Stimulated activated CD8-positive, alpha-beta memory T cell treated with anti-CD3 and anti-CD28 coated beads, Interleukin-15, amount 100 ng/mL, for 1 hour (primary cell): ENCODE data around the gene DTX1.

ENCODE experiments used
- DNase-seq: peaks from one replicate; pipeline ENCODE4 v3.0.0-alpha.2; 2020; ENCODE audit warnings: low read depth

DTX1 gene

DNA sequence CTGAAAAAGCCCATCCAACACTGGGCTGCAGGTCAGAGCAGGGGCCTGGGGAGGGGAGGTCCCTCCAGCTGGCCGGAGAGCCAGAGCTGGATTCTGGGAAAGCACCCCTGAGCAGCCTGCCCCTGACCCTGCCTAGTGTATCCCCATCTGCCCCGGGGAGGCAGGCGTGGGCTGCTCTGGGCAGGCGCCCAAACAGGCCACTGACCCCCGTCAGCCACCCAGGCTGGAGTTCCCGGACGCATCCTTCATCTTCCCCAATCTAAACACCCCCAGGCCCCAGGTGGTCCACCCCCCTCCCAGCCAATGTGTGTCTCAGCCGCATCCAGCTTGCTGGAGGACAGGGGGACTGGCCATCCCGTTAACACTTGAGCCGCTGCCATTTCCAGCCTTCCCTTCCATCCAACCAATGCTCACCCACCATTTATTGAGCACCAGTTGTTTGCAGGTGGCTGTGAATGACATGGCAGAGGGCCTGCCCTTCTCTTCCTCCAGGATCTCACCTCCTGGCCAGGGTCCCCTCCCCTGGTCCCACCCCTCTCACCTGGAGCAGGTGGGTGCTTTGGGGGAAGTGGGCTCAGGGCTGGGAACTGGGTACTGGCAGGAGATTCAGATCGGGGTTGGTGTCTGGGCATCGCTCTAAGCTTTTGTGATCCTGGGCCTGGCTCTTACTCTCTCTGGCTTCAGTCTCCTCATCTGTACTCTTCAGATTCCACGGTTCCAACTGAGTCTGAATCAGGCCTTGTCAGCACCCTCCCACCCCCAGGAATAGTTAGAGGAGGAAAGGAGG is 743 bp upstream of the DTX1 start:
- DNase-seq = no peak

DNA sequence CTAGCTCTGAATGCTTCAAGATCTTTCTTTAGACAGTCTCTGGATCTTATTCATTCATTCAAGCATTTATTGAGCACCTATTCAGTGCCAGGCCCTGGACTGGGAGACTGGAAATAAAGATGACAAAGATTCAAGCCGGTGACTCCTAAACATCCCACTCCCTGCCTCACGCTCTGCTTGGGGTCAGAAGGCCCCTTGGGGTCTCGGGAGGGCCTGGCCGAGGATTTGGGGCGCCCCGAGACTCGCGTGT is 224 bp upstream of the DTX1 start:
- no peak for DNase-seq

DNA sequence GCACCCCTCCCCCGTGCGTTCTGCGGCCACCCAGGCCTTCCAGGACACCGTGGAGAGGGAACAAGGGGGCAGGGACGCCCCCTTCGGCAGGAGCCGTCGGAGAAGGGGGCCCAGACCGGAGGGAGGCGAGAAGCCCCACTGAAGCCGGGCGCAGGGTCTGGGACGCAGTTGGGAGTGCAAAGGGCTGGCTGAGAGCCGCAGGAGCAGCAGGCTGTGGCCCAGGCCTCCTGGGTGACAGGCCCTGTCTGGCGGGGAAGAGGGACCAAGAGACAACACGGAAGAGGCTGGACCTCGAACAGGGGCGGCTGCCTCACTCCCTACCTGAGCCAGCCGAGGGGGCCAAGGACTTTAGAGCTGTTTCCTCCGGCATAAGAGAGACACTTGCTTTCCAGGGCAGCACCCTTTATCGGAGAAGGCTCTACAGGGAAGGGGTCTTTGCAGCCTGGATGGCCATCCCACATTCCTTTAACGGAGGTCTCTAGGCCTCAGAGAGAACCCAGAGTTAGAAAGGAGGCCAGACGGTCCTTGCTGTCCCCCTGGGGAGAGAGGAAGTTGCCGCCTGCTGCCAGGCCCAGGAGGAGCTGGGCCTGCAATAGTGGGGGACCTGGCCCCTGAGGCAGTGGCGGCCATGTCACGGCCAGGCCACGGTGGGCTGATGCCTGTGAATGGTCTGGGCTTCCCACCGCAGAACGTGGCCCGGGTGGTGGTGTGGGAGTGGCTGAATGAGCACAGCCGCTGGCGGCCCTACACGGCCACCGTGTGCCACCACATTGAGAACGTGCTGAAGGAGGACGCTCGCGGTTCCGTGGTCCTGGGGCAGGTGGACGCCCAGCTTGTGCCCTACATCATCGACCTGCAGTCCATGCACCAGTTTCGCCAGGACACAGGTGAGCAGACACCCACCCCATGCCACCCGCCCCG is 1.3 kb downstream of the DTX1 start:
- no peak for DNase-seq

DNA sequence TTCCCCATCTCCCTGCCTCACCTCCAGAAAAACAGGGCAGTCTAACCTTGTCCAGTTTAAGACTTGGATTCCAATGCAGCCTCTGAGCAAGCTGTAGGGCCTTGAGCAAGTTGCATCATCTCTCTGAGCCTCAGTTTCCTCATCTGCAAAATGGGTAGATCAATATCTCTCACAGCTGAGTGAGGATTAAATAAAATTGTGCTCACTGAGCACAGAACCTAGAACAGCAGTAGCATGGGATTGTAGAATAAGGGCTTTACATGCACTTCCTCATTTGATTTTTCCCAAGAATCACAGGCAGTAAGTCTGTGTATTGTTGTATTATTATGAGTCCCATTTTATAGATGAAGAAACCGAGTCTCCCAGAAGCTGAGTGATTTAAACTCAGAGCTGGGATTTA is 2.0 kb downstream of the DTX1 start:
- no peak for DNase-seq

DNA sequence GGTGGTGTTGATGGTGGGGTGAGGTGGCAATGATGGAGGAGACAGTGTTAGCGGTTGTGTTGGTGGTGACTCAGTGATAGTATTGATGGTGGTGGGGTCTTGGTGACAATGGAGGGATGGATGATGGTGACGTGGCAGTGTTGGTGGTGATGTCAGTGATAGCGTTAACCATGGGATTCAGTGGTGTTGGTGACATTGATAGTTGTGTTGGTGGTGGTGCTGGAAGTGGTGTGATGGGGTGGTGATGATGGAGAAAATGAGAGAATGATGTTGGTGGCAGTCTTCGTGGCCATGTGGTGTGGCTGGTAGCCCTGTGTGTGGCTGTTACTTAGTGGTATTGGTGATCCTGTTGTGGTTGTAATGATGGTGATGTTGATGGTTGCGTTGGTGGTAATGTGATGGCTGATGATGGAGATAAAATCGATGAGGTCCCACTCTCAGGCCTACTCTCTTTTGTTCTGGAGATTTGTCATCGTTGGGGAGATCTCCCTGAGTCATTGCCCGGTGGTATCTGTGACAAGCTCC is 2.6 kb downstream of the DTX1 start:
- DNase-seq = no peak

DNA sequence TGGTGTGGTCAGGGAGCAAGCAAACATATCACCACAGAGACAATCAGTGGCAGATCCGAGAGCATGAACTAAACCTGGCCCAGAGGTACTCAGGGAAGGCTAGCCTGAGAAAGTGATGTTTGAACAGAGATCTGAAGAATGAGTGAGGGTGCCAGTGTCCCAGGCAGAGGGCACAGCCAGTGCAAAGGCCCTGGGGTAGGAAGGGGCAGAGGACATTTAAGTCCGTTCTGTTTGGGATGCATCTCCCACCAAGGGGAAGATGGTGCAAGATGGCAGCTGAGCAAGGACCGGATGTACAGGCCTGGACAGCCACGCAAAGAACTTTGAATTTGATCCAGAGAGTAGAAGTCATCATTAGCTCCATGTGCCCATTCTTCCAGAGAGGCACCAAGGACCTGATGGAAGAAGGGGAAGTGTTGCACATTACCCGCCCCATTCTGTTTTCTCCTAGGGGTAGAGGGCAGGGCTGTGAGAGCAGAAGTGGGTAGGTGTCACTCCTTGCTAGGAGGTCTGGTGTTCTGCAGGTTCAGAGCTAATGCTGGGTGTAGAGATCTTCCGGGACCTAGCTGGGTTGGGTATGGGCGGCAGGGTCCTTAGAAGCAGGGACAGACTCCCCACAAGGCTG is 3.9 kb downstream of the DTX1 start:
- no peak for DNase-seq

DNA sequence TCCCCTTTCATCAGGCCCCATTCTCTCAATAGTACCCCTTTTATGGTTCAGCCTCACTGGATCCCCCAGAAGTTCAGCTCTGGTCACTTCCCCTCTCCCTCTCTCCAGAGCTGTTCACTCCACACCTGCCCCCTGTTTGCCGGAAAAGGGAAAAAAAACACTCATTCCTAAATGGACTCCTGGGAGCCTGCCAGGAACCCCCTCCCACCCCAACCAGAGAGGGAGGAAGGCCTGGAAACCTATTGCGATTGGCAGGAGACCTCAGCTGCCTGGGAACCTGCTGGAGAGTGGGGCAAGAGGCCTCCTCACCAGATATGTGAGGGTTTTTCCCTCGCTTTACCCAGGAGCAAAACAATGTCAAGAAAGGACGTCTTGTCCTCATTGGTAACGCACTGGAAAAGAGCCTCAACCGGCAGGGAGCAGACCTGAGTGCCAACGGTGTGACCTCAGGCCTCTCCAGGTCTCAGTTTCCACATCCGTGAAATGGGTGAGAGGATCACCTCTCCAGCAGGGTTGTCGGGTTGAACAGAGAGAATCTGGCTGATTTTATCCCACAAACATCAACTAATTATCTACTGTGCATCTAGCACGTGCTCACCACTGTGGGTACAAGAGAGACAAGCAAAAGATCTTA is 4.6 kb downstream of the DTX1 start:
- DNase-seq = no peak

DNA sequence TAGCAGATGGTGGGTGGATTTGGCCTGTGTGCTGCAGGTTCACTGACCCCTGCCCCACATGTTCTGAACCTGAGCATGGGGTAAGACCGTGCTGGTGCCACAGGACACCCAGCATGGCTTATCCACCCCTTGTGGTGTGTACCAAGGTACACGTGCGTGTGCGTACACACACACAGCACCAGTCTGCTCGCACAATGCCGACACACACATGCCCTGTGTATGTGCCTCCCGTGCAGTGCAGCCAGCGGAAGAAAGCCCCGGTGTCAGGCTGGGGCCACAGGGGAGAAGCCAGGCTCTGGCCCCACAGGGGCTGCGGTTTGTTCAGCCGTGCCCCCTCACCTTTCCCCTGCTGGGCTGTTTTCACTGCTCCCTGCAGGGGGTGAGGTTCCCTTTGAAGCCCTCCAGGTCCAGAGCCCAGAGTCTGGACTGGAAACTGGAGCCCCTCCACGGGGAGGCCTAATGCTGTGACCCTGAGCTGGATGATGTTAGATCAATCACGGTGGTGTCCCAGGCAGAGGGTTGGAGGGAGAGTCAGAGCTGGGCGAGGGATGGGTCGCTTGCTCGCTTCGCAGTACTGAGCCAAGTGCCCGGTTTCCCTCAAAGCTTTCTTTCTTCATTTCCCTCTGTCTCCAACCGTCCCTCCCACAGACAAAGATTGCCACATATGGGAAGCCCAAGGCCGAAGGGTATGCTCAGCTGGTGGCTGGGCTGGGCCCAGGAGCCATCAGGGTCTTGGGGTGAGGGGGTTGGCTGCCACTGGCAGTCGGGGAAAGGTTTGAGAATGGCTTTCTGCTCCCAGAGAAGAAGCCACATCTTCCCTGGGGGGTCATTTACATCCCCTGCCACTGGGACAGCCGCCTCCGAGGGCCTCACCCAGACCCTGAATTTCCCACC is 6.2 kb downstream of the DTX1 start:
- DNase-seq = no peak

DNA sequence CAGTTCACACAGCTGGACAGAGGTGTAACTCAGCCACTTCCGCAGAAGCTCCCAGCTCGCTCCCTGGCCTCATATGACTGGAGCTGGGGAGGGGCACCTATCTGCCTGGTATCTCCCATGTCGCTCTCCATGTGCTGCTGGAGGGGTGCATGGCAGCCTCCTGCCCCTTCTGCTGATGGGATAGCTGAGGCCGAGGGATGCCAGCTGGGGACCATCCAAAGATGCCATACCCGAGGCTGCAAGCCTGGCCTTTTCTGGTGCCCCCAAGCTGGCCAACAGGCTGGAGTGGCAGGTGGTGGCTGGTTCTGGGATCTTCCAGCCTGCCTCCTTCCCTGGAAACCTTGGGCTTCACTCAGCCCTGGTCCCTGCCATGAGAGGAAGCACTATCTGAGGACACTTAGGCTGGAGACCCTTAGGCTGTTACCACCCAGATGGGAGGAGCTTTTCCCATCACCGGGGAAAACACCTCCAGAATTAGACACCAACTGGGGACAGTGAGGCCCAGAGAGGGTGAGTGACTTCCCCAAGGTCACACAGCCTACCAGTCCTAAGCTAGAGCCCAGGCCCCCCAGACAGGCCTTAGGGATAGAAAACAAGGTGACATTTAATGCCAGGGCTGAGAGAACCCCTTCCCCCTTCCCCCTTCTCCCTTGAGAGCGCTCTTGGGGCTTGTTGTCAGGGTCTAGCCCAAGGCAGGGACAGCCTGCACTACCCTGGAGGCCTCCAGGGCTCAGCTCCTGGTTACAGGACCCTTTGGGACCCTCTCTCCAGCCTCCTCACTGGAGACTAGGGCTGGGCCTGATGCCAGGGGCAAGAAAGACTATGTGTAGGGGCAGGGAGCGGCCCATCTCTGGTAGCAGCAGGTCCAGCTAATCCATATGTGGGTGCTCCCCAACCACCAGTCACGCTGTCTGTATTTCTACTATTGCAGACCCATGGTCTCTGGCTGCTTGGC is 7.1 kb downstream of the DTX1 start:
- no peak for DNase-seq

DNA sequence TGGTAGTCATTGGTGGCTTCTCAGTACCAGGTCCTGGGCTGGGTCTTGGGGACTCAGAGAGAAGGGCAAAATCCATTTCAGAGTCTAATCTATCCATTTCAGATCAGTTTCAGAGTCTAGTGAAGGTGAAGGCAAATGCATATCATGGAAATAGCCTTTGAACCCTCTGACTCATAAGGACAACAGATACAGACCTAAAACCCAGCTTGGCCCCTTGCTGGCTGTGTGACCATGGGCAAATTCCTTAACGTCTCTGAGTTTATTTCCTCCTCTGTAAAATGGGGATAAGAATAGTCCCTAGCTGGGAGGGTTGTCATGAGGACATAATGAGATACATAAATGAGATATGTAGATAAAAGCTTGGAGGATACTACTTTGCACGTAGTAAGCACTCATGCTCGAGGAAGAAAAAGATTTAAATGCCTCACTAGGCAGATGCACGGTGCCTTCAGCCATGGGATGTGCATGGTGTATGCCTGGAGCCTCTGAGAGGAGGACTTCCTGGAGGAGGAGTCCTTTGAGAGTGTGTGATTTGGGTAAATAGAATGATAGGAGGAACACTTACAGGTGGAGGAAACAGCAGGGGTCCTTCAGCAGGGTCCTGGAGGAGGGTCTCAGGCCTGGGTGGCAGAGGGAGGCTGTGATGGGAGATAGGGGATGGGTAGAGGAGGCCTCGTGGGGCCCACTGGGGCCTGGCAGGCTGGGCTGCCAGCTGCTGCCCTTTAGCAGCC is 8.0 kb downstream of the DTX1 start:
- DNase-seq = no peak

DNA sequence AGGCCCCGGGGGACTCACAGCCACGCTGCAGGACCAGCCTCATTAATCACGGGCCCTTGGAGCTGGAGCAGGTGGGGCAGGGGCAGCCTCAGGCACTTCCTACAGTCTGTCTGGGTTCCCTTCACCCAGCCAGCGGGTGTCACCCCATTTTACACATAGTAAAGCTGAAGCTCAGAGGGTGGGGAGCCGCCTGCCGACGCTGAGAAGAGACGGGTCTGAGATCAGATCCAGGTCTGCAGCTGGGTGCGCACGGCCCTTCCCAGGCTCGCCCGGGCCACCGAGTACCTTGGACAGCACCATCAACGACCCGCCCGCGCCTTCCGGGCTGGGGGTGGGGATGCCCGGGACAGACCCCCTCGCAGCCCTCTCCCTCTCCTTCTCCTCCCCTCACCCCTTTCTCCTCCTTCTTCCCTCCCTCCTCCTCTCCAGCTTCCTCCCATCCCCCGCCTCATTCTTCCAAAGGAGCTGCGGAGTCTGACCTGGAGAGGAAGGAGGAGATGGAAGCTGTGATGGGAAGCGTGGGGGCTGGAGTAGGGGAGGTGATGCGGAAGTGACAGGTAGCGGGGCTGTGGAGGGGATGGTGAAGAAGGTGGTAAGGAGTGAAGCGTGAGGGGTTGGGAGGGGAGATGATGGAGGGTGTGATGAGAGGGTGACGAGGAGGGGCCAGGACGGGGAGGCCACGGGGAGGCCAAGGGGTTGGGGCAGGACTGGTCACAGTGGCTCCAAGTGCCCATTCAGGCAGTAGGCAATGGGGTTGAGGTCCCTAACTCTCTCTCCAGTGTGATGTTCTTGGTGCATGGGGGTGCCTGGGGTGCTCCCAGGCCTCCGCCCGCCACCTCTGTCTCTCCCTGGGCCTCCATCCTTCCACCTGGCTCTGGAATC is 8.8 kb downstream of the DTX1 start:
- DNase-seq = no peak

DNA sequence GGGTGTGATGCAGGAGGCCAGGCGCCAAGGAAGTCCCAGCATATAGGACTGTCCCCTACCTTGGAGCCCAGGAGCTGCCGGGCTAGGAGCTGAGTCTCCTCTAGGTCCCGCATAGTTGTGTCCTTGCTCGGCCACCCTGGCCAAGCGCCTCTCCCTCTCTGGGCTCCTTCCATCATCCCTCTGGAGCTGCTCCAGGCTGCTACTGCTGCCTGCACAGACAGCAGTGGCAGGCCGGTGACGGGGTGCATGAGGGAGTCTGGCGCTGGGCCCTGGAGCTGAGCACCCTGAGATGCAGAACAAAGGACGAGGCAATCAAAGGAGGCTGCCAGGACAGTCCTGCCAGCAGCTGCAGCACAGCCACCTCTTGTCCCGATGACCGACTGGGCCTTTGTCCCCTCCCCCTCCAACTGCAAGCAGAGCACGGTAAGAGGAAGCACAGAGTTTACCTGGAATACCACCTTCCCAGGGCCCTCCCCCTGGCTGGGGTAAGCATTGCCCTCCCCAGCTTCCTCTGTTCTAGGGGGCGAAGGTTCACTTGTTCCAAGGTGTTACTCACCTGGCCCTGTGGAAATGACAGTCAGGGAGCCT is 10.4 kb downstream of the DTX1 start:
- no peak for DNase-seq

DNA sequence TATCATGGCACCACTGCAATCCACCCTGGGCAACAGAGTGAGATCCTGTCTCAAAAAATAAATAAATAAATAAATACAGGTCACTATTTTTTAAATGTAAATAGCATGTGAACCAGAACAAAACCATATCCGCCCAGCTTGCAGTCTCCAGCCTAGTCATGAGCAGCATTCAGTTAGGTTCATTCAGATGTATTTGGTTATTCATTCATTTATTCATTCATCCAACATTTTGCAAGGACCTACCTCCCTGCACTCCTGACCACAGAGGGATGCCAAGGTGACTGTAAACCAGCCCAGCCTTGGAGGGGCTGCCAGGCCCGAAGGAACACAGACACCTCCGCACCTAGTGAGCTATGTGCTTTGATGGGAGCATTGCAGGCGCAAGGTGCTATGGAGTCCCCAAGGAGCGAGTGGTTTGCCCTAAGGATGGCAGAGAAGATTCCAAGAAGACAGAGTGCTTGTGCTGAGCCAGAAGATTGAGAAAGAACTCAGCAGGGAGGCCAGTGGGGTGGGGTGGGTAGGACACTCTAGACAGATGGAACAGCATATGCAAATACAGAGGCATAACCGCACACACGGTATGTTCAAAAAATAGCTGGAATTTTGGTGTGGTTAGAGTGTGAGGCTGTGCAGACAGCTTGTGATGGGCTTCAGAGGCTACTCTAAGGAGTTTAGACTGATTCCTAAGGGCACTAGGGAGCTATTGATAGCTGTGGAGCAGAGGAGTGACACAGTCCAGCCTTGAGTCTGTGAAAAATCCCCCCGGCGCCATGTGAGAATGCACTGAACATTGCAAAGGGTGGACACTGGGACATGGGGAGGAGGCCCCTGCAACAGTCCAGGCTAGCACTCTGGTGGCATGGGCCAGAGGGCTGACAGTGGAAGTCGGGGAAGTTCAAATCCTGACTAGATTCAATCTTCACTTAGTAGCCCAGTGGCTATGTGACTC is 11.7 kb downstream of the DTX1 start:
- DNase-seq = no peak

DNA sequence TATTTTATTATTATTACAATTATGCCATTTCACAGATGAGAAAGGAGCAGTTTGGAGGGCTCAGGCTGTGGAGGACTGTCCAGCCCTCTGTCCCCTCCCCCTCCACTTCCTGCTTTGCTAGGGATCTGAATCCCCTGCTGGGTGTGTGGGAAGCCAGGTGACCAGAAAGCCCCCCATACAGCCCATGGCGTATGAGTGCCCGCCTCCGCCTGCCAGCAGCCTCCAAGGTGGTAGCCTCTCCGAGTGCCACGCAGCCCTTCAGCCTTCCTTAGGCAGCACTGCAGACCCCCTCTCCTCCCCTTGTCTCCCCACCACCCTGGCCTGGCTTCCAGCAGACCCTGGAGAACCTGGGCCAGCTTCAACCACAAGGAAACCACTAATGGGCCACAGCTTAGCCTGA is 12.6 kb downstream of the DTX1 start:
- DNase-seq = no peak

DNA sequence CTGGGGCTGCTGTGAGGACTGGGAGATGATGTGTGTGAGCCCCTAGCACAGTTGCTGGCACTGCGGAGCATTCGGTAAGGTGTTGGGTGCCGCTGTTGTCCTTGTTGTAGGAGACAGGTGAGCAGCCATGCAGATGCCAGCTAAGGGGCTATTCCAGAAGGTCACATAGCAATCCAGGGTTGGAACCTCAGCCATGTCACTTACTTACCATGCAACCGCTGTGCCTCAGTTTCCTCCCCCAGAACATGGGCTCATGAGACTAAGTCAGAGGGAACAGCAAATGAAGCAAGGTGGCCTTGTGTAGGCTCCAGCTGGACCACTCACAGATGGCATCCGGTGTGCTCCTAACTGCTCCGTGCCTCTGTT is 13.2 kb downstream of the DTX1 start:
- no peak for DNase-seq

DNA sequence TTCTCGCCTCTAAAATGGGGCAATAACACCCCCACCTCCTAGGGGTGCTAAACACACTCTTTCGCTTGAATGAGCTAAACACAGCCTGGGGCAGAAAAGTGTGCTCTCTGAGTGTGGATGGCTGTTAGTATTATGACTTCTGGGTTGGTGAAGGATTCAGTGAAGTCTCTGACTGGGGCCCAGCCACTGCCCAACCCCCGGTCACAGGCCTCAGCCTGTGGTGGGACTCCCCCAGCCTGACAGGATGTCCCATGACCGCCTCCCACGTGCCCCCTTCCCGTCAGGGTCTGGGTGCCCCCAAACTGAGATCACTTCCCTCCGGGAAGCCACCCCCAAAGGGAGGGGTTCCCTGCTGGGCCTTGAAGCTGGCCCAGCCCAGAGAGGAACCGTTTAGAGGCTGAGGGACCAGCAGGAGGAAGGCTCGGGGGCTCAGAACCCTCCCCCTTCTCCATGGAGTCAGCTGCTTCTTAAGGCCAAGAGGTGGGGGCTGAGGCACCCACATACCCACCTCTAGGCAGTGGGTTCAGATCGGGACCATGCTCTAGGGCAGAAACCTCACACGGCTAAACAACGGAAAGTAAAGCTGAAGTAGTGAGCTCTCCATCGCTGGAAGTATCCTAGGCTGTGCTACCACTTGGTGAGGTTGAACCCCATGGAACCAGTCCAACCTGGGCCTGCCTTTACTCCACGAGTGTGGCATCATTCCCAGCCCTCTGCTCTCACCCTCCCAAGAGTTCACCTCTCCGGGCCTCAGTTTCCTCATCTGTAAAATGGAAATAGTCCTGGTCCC is 13.8 kb downstream of the DTX1 start:
- no peak for DNase-seq
